ENCODE measurements around the gene ANXA6. TPM values are rescaled to one million over a fixed set of nuclear protein-coding genes. Genes with fewer than 3 reads are reported as not detected.

Gene ANXA6
- total and polyA plus RNA-seq, 2 of the 4 experiments (the other 2 are of a cell fraction), result 355 to 610 TPM

- Histone ChIP-seq H2BK120ac (ENCODE audit: low read depth, low read length) (no peak overlapping the region), H4K20me1 (ENCODE audit: insufficient read depth, low read length) (peaks cover 3% of the 10 kb centered on the region; the same call in 1 of the 2 replicates), H4K5ac (ENCODE audit: low read depth, low read length) (no peak overlapping the region), H3K36me3 (ENCODE audit: control insufficient read depth, insufficient read depth, low read length) (no peaks in the 10 kb centered on the region), H3K9me3 (ENCODE audit: control insufficient read depth, insufficient read depth, low read length) (no peaks in the 10 kb centered on the region), H3K4me3 (ENCODE audit: insufficient read depth, low read depth, low read length) (no peak overlapping the region), H3K4me1 (ENCODE audit: control insufficient read depth, insufficient read depth, low read length) (peaks cover 20% of the 10 kb centered on the region), H3K14ac (replicated peaks; ENCODE audit: low read depth, low read length) (no peak overlapping the region), H3K18ac (ENCODE audit: low read depth, low read length) (no peak overlapping the region), H3K23ac (ENCODE audit: low read depth, low read length) (no peak overlapping the region), H3K27me3 (ENCODE audit: control insufficient read depth, insufficient read depth, low read length) (no peaks in the 10 kb centered on the region), H2BK20ac (ENCODE audit: low read depth, low read length) (no peak overlapping the region), H3K9me1 (ENCODE audit: insufficient read depth, low read length) (peaks cover 27% of the 10 kb centered on the region), H2BK15ac (ENCODE audit: low read depth, low read length) (no peak overlapping the region), H3K4ac (ENCODE audit: low read depth, low read length) (no peak overlapping the region; the same call in 1 of the 2 replicates), H2BK5ac (ENCODE audit: low read depth, low read length, poor library complexity, severe bottlenecking) (no peak overlapping the region), H3K79me1 (ENCODE audit: low read depth in 1 of 2, low read length in 2 of 2) (peaks cover 0 to 14% of the 10 kb centered on the region in 2 experiments; a peak in 2 of 4 replicates), H3K27ac (ENCODE audit: insufficient read depth, low read length) (no peak overlapping the region), H3K4me2 (ENCODE audit: low read depth, low read length) (no peak overlapping the region), H4K91ac (ENCODE audit: insufficient read depth, low read depth, low read length) (no peak overlapping the region), H2AK5ac (ENCODE audit: low read depth, low read length) (no peak overlapping the region), H2AFZ (replicated peaks; ENCODE audit: low read length, poor library complexity) (no peak overlapping the region), H3K9ac (ENCODE audit: low read depth, low read length) (no peak overlapping the region), H4K8ac (ENCODE audit: low read depth in 2 of 2, low read length in 2 of 2) (no peak overlapping the region), H2AK9ac (replicated peaks; ENCODE audit: low read depth, low read length, poor library complexity) (no peak overlapping the region), H3K56ac (ENCODE audit: extremely low read depth, insufficient read depth, low read length) (no peak overlapping the region)
- ChIA-PET CTCF (interaction anchor here (1.3 kb wide), 1 partner anchor 9 kb away, joined by 3 read pairs; no protein-coding TSS in a partner anchor), POLR2A (ENCODE audit: unreplicated experiment) (interaction anchor here (1.5 kb wide), 1 partner anchor 8 kb away, joined by 5 read pairs; the partner anchor contains the start of gene TNIP1)
- WGBS, 2 experiments (ENCODE audit: extremely low coverage in 2 of 2, insufficient read length in 1 of 2), result no CpG with 5 or more reads among the region's 2 CpGs
- ATAC-seq (ENCODE audit: low read depth), result no peak
- BruUV-seq (replicated peaks), result no TSS peak
- in situ Hi-C loops (cut with MboI; ENCODE audit: low sequenced_read_pairs), result no loop called here
- TF ChIP-seq NFE2L2 (IDR thresholded peaks at IDR 0.05; ENCODE audit: low read depth, low read length) (no peak), MXI1 (IDR thresholded peaks at IDR 0.05; ENCODE audit: borderline replicate concordance, low read depth, low read length) (no peak), RCOR1 (IDR thresholded peaks at IDR 0.05; ENCODE audit: insufficient replicate concordance, low read length) (no peak), ELK1 (IDR thresholded peaks at IDR 0.05; ENCODE audit: borderline replicate concordance, low read depth, low read length) (no peak), RFX5 (IDR thresholded peaks at IDR 0.05; ENCODE audit: low read depth, low read length) (no peak), FOS (IDR thresholded peaks at IDR 0.05; ENCODE audit: low read depth, low read length) (no peak), POLR2A (IDR thresholded peaks at IDR 0.05; ENCODE audit: low read depth, low read length) (no peak), MAZ (IDR thresholded peaks at IDR 0.05; ENCODE audit: borderline replicate concordance, low read depth, low read length) (no peak), RAD21 (IDR thresholded peaks at IDR 0.05; ENCODE audit: low read length) (no peak), CHD1 (IDR thresholded peaks at IDR 0.05; ENCODE audit: low read depth, low read length) (no peak)
- intact Hi-C loops (cut with micrococcal nuclease), result no loop called here
- DNase-seq, result no peak
- dilution Hi-C loops (cut with HindIII; ENCODE audit: low sequenced_read_pairs, unreplicated experiment), result no loop called here
Measured at GRCh38 chr5:151089726-151090125, 67.9 kb downstream of the ANXA6 start.

Measured in IMR-90 (cell line).